Right lobe of liver (tissue), 4 donors: ENCODE data around the gene ZNF300.

Experiments used
- POLR2A ChIP-seq: fragments of 450-650 bp; IDR thresholded peaks from one replicate; pipeline ENCODE4 v1.6.1; 2017; ENCODE audit warnings: antibody characterized with exemption, mild to moderate bottlenecking
- TF ChIP-seq, protein P1 (sequence below), 4 donors: fragments of 200-600 bp in 3 of 4; fragments of 450-650 bp in 1 of 4; IDR thresholded peaks; one replicate each; pipeline versions ENCODE4 v1.5.1 to v1.8.0; 2016 to 2022; ENCODE audit warnings: antibody characterized with exemption in 4 of 4, mild to moderate bottlenecking in 2 of 4
- donor health status: DM: no; HTN: no; CAD: no.
- donor health status: DM: no; HTN: no; CAD: no.
- donor health status: DM: no; HTN: yes; CAD: no.

DNA sequence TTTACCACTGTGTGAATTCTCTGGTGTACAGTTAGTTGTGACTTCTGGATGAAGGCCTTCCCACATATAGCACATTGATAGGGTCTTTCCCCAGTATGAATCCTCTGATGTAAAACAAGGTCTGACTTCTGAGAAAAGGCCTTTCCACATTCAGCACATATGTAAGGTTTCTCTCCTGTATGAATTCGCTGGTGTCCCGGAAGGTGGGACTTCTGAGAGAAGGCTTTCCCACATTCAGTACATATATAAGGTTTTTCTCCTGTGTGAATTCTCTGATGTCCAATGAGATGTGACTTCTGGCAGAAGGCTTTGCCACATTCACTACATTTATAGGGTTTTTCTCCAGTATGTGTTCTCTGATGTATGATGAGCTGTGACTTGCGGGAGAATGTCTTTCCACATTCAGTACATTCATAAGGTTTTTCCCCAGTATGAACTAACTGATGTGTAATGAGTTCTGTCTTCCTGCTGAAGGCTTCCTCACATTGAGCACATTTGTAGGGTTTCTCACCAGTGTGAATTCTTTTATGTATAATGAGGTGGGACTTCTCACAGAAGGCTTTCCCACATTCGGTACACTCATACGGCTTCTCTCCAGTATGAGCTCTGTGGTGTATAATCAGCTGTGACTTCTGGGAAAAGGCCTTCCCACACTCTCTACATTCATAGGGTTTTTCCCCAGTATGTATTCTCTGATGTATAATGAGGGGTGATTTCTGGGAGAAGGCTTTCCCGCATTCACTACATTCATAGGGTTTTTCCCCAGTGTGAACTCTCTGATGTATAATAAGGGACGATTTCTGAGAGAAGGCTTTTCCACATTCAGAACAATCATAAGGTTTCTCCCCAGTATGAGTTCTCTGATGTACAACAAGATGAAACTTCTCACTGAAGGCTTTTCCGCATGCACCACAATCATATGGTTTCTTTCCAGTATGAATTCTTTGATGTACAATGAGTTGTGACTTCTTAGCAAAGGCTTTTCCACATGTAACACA is 9.1 kb downstream of the ZNF300 start:
- TF ChIP-seq, protein P1, sequence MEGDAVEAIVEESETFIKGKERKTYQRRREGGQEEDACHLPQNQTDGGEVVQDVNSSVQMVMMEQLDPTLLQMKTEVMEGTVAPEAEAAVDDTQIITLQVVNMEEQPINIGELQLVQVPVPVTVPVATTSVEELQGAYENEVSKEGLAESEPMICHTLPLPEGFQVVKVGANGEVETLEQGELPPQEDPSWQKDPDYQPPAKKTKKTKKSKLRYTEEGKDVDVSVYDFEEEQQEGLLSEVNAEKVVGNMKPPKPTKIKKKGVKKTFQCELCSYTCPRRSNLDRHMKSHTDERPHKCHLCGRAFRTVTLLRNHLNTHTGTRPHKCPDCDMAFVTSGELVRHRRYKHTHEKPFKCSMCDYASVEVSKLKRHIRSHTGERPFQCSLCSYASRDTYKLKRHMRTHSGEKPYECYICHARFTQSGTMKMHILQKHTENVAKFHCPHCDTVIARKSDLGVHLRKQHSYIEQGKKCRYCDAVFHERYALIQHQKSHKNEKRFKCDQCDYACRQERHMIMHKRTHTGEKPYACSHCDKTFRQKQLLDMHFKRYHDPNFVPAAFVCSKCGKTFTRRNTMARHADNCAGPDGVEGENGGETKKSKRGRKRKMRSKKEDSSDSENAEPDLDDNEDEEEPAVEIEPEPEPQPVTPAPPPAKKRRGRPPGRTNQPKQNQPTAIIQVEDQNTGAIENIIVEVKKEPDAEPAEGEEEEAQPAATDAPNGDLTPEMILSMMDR (IDR thresholded peaks at IDR 0.05), result no peak
- no peak for TF ChIP-seq POLR2A
